NK-92 (cell line): ENCODE results near the gene SLC4A11.
"Not testable (repeated sequence)": the region's sequence is repeated elsewhere in the genome, so short reads cannot be mapped to it uniquely, and the experiment has no call there.

Source experiments
- DNase-seq: peaks from one replicate; lab custom pipeline; 2025; ENCODE audit not compliant: unreplicated experiment; lab: John Stamatoyannopoulos, UW

SLC4A11 gene

DNA sequence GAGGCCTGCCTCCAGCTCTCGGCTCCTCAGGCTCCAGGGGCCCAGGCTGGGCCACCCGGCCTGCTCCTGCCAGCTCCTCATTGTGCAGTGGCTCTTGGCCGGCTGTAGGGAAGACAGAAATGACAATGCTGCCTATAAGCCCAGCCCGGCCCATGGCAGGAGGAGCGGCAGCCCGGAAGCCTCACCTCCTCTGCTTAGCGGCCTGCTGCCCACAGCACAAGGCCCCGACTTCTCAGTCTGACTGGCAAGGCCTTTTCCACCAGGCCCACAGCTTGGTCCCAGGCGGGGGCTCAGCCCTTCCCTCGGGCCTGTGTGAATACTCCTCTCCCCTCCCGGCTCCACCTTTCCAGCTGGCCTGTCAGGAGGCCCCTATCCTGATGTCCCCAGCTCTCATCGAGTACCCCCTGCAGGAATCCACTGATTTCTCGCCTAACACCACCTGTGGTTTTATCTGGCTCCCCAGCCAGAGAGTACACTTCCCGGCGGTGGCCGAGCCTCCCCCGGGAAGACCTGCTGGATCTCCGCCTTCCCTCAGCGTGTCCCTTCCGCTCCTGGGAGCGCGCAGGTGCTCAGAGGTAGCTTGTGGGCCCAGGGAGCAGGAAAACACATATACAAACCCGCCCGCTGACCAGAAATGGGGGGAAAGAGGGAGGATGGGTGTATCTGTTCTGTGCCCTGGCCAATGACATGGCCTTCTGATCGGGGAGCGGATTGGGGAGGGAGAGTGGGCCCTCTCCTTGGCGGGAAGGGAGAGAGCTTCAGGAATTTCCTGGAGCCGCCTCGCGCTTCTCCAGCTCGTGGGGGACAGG lies 35.5 kb downstream of the SLC4A11 start:
- no peak for DNase-seq

DNA sequence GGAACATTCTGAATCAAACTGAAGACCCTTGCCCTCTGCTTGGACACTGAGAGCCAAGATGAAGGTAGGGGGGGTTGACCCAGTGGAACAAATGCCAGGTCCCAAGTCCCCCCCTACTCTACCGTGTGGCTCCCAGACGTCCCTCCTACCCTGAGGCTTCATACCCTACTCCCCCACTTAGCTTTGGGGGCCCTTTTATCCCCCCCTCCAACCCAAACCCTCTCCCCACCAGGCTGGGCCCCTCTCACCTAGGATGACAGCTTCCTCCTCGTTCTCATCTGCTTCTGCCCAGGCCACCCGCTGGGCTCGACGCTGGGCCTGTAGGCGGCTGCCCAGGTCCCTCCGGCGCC lies 36.0 kb downstream of the SLC4A11 start:
- no peak for DNase-seq

DNA sequence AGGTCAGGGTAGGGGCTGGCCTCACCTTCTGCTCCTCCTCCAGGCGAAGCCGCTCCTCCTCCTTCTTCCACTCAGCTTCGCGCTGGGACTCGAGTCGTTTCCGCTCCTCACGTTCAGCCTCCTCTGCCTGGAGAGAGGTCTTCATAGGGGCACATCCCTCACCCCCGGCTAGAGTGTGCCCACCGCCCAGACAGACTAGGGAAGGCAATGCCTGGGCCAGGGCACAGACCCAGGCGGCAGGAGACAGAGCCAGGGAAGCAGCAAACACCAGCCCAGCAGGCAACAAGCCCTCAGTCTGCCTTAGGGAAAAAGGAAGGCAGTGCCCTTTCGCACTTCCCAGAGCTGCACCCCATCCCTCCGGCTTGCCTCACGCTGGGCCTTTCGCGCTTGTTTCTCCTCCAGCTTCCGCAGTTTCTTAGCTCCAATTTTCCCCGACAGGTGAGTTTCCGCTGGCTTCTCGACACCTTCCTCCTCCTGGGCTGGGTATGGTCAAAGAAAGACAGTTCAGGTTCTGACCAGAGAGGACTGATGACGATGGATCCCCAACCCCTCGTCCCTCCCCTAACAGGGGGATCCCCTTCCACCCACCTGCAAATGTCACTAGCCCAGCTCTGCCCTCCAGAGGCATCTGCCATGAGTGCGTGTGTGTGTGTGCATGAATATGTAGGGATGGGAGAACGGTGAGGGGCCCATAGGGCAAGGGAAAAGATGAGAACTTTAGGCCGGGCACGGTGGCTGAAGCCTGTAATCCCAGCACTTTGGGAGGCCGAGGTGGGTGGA lies 38.8 kb downstream of the SLC4A11 start:
- no peak for DNase-seq

DNA sequence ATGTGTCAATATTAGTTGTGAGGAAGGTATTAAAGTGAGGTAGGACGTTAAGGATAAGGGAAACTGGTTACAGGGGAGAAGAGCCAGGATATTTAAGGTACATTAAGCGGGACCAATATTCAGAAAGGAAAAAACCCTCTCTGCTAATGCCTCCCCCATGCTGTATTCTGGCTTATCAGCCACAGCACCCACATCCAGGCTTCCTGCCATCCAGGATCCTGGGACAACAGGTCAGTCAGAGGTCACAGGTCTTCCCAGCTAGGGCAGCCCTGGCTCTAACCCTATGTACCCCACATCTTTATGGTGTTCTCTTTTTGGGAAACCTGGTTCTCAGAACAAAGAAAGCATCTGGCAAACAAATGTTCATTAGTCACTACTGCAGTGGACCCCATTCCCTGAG lies 39.8 kb downstream of the SLC4A11 start:
- DNase-seq: no peak

DNA sequence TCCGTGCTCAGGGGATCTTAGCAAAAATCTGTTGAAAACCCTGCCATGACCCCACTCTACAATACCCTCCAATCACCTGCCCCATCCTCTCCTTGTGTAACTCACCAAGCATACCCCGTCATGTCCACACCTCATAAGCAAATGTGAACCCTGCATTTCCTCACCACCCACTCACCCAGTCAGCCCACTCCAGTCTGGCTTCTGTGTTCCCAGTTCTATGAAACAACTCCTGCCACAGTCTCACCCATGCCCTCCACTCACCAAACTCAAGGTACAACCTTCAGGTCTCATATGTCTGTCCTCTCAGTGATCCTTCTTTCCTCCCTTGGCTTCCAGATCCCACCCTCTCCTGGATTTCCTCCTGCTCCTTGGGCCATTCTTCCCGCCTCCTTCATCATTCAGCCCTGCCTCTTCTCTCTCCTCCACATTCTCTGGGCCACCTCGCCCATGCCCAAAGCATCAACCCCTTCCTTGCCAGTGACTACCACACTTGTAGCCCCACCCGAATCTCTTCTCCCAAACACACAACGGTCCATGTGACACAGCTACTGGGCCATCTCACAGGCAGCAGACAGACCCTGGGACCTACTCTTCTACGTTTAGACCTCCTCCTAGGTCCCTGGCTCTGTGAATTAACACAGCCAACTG lies 43.3 kb downstream of the SLC4A11 start:
- no peak for DNase-seq

DNA sequence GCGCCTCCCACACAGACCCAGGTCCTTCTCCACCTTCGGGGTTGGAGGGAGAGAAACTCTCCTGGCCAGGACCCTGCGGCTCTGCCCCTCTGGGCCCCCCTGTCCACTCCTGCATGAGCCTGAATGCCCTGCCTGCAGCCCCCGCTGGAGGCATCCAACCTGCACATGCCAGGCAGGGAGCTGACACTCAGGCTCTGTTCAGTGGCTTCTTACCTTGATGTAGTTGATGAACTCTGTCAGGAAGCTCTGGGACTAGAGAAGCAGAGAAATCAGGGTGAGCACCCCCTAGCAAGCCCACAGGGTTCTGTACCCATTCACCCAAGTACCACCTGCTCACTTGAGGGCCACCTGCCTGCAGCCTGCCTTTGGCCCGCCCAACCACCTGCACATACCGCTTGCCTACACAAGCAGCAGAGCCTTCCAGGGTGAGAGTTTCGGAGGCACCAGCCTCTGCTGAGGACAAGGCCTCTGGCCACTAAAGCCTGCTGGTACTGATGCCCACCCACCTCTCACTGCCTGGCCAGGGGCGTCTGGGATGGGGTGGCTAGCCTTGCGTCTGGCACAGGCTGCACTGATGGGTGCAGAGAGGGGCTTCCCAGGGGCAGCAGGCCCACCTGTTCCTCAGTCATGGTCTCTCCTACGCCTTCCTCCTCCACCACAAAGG lies 44.2 kb downstream of the SLC4A11 start:
- DNase-seq: no peak

DNA sequence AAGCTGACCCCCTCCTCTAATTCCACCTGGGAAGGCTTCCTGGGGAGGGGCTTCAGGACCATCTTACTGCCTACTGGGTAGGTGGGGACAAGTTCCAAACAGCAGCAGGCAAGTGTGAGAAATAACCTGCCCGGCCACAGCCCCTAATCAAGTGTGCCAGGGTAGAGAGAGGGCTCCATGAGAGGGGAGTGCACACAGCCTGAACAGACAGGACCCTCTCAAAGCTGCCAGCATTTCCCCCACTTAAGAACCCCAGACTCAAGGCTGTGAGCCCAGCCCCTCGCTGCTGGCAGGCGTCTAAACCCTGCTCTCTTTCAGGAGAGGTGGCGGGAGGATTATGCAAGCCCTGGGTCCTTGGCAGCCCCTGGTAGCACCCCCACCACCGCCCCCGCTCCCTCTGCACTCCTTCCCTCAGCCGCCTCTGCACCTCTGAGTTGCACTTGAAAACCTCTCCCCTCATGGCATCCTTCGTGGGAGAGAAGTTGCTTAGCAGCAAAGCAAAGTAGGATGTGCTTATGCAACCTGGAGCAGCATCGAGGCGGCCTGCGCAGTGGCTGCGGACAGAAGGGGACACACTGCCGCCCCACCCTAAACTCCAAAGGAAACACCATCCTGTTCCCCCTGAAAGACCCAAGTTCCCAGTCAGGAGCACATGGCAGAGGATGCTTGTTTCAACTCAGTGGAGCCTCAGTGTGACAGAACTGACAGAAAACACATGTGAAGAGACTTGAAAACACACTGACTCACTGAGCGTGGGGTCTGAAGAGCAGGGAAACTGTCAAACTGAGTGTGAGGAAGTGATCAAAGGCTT lies 45.0 kb downstream of the SLC4A11 start:
- no peak for DNase-seq

DNA sequence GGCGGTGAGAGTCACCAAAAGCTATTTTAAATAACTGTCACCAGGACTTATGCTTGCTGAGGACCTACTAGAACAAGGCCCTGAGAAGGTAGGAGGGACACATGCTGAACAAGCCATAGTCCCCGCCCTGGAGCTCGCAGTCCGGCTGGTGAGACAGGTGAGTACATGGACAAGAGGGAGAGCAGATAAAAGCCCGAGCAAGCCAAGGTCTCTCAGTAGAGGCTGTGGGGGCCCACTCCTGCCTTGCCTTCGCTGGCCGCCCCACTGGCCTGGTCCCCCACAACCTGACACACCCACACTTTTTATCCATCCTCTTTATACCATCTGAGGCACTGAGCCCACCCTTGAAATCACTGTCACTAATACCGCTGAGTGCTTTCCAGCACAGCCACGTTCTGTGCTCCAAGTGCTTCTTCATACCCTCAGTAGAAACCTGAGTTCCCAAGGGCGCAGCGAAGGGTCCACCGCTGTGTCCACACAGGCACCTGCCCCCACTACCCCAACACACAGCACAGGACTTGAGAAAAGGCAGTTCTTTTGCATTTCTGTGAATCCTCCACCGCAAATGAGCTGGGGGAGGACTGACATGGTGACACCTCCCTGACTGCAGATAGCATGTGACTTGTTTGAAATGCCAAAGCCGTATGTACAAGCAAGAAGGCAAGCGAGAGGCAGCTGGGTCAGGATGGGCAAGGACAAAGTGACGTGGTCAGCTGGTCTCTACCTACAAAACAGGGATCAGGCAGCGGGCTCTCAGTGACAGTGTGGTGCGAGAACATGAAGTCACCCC lies 46.6 kb downstream of the SLC4A11 start:
- DNase-seq: no peak

DNA sequence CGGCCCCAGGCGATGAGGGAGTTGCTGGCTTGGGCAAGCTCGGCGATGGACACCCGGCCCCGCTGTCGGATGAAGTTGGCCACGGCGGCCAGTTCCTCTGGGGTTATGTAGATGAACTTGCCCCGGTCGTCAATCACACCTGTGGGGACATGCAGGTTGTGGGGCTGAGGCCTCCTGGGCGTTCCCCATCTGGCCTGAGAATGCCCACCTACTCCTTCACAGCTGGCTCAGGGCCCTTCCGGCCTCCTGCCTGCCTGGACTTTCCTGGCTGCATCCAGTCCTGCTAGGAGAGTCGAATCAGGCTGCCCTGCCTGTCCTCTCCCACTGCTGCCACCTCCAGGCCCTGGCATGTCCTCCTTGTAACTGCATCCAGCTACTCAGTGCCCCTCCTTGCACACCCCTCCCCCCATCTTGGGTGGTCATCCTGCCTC lies 48.3 kb downstream of the SLC4A11 start:
- no peak for DNase-seq

DNA sequence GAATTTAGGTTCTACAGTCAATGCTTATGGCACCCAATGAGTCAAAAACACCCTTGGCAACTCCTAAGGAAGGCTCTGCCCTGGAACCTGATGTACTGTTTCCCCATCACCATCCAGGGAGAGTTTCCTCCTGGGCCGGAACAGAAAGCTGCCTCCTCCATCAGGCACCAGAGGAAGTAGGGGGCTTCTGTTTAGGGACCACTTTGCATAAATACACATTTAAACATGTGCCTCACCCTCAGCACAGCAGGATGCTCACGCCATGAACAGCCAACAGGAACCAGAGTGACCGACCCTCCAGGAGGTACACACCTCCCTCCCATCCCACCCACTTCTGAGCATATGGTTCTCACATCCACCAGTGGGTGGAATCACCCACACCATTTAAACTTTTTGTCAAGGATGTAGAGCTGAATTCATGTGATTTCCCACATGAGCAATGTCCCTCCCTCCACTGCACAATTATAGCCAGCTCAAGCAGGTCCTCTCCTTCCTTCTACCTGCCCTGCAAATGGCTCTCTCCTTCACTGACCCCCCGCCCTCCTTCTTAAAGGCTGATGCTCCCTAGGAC lies 49.3 kb downstream of the SLC4A11 start:
- DNase-seq: no peak

DNA sequence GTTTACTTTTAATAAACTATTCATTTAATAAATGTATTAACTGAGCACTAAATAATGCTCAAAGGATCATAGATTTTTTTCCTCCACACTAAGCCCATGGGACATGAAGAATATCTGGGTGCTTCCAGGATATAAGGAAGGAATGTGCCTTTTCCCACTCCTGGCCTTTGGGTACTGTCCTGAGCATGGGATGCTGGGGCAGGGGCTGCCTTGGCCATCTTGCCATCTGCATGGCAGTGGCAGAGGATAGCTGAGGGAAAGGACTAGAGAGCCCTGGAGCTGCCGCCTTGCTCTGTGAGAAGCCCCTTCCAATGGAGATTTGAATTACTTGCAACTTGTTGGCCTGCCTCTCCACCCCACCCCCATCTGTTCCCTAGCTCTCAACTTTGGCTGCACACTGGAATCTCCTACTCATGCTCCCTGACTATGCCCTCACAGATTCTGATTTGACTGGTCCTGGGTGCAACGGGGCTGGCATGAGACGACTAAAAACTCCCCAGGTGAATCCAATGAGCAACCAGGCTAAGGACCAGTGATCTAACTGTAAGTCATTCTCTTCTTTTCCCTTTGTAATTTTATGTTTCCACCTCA lies 50.1 kb downstream of the SLC4A11 start:
- no peak for DNase-seq

DNA sequence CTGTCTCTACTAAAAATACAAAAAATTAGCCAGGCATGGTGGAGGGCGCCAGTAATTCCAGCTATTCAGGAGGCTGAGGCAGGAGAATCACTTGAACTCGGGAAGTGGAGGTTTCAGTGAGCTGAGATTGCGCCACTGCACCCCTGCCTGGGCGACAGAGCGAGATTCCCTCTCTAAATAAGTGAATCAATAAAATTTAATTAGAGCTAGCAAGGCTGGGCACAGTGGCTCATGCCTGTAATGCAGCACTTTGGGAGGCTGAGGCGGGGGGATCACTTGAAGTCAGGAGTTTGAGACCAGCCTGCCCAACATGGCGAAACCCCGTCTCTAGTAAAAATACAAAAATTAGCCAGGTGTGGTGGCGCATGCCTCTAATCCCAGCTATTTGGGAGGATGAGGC lies 51.1 kb downstream of the SLC4A11 start:
- DNase-seq: not testable (repeated sequence)

DNA sequence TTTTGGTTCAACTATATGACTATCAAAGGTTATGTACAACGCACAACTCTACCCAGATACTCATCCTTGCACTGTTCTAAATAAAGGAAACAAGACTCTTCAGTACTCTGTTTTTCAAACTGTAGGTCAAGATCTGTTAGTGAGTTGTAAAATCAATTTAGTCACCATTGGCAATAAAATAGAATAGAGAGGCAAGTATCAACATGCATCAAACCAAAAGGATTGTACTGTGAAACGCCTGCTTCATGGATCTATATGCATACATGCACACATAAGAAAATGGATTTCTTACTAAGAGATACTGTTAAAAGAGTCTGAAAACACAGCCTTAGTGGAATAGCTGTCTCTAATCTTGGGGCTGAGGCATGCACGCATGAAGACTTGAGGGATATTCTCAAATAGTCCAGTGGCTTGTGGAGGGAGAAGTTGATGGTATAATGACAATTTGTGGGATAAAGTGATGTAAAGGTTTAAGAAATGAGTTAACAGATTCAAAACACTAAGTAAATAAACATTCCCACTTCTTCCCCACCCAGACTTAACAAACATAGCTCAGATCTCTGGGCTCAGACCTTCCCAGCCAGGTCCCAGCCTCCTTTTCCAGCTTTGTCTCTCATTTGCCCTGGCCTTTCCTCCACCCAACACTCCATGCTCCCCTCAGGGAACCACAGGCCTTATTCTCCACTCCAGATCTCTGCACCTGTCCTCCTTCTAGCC lies 54.9 kb downstream of the SLC4A11 start:
- DNase-seq: no peak

DNA sequence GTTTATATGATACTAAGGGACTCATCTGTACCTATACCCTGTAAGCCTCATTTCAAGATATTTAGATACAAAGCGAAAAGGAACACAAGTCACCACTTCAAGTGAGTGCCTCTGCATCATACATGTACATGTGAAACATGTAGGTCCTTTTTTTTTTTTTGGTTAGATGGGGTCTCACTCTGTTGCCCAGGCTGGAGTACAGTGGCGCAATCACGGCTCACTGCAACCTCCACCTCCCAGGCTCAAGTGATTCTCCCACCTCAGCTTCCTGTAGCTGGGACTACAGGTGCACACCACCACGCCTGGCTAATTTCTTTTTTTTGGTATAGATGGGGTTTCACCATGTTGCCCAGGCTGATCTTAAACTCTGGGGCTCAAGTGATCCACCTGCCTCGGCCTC lies 56.6 kb downstream of the SLC4A11 start:
- DNase-seq: not testable (repeated sequence)

DNA sequence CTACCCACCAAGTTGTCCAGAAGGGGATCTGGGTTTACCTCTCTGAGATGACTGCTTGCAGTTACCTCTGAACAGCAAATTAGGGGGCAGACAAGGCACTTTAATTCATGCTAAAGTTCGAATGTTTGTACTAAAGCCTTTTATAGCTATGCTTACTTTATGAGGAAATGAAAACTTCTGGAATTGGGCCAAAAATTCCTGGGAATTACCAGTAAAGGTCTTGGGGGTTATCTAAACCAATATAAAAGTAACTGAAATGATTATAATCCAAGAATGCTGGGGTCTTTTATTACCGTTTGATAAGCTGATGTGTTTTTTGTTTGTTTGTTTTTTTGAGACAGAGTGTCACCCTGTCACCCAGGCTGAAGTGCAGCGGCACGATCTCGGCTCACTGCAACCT lies 57.7 kb downstream of the SLC4A11 start:
- no peak for DNase-seq

DNA sequence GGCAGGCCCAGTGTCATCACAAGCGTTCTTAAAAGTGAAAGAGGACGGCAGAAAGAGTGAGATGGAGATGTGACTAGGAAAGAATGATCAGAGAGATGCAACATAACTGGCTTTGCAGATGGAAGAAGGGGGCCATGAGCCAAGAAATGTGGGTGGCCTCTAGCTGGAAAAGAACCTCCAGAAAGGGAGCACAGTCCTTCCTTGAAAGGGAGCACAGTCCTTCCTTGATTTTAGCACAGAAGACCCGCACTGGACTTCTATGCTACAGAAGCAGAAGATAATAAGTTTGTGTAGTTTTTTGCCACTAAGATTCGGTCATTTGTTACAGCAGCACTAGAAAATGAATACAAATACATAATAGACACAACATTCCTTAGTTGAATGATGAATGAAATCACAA lies 58.7 kb downstream of the SLC4A11 start:
- no peak for DNase-seq

DNA sequence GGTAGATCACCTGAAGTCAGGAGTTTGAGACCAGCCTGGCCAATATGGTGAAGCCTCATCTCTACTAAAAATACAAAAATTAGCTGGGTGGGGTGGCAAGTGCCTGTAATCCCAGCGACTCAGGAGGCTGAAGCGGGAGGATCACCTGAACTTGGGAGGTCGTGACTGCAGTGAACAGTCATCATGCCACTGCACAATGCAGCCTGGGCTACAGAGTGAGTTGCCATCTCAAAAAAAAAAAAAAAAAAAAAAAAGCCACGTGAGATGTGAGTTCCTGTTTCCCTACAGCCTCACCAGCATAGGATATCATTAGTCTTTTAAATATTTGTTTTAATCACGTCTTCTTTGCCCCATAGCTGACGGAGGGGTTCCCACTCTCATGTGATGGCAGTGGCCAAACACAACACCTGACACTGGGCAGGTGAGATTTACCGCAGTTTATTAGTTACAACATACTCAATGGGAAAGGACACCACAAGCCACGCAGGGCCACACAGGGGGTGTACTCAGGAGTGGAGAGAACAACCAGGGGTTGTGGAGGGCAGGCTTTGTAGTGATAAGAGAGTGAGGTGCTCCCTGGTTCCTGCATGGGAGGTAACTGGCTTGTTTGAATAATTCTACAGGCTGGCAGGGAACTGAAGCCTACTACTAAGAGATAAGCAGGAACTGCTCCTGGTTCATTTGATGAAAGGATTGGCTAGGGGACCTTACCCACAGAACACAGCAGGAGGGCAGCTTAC lies 61.1 kb downstream of the SLC4A11 start:
- no peak for DNase-seq
